Transverse colon (tissue), 4 donors: ENCODE data around the gene GRAMD1B.

Source experiments
- EP300 ChIP-seq: sonication (generic); formaldehyde crosslinking; IDR thresholded peaks from one replicate; pipeline ENCODE4 v1.6.1; 2017; ENCODE audit warnings: antibody characterized with exemption, low read depth
- POLR2A ChIP-seq: fragments of 450-650 bp; IDR thresholded peaks from one replicate; pipeline ENCODE4 v1.6.1; 2016; ENCODE audit warnings: antibody characterized with exemption, mild to moderate bottlenecking, moderate library complexity
- POLR2AphosphoS5 ChIP-seq, 3 donors: sonication (generic); formaldehyde crosslinking; IDR thresholded peaks; one replicate each; pipeline ENCODE4 v1.6.1; 2016; ENCODE audit warnings: antibody characterized with exemption in 3 of 3
- TF ChIP-seq, protein P1 (sequence below), 5 experiments: fragments of 200-600 bp in 3 of 5; fragments of 450-650 bp in 2 of 5; sonication (generic) in 3 of 5; IDR thresholded peaks; 1 replicate in 2 of 5; 2 replicates in 3 of 5; pipeline ENCODE4 v1.5.1; 2016 to 2017; ENCODE audit warnings: antibody characterized with exemption in 5 of 5, inconsistent platforms in 3 of 5, mild to moderate bottlenecking in 2 of 5, moderate library complexity in 1 of 5

GRCh38 chr11:123509737-123510578 is 79.9 kb downstream of the GRAMD1B start:
- TF ChIP-seq, protein P1, sequence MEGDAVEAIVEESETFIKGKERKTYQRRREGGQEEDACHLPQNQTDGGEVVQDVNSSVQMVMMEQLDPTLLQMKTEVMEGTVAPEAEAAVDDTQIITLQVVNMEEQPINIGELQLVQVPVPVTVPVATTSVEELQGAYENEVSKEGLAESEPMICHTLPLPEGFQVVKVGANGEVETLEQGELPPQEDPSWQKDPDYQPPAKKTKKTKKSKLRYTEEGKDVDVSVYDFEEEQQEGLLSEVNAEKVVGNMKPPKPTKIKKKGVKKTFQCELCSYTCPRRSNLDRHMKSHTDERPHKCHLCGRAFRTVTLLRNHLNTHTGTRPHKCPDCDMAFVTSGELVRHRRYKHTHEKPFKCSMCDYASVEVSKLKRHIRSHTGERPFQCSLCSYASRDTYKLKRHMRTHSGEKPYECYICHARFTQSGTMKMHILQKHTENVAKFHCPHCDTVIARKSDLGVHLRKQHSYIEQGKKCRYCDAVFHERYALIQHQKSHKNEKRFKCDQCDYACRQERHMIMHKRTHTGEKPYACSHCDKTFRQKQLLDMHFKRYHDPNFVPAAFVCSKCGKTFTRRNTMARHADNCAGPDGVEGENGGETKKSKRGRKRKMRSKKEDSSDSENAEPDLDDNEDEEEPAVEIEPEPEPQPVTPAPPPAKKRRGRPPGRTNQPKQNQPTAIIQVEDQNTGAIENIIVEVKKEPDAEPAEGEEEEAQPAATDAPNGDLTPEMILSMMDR (IDR thresholded peaks at IDR 0.05): no peak
- TF ChIP-seq POLR2A (no peak), POLR2AphosphoS5 (IDR thresholded peaks at IDR 0.05) (no peak), EP300 (no peak)
